WTC11 (cell line): ENCODE results near the gene CELSR2. TPM values are rescaled to one million over a fixed set of nuclear protein-coding genes. Genes with fewer than 3 reads are reported as not detected.

Experiments used
- ATAC-seq: fragments of 200-7000 bp; cut with Tn5 transposase; 2 replicates; pipeline ENCODE4 v1.10.0; 2021; ENCODE audit warnings: mild to moderate bottlenecking, moderate library complexity
- CTCF ChIA-PET: fragments of 300-600 bp; sonication (Branson Sonifier 250); formaldehyde crosslinking; loops from one replicate; lab custom pipeline; 2021; ENCODE audit warnings: antibody characterized with exemption; lab: Charles Lee
- POLR2A ChIA-PET: fragments of 350-600 bp; sonication (Branson Sonifier 250); formaldehyde crosslinking; loops from one replicate; lab custom pipeline; 2021; ENCODE audit warnings: antibody characterized with exemption; lab: Charles Lee
- DNase-seq: peaks from one replicate; pipeline ENCODE4 v3.0.0; 2021; ENCODE audit warnings: low spot score
- H3K27ac Mint-ChIP-seq: 2 replicates; pipeline ENCODE4 v1.8.0; 2021; ENCODE audit warnings: mixed read lengths
- H3K27me3 Mint-ChIP-seq: 2 replicates; pipeline ENCODE4 v1.8.0; 2021; ENCODE audit warnings: low read depth, mild to moderate bottlenecking, moderate library complexity, mixed read lengths
- H3K36me3 Mint-ChIP-seq: 2 replicates; pipeline ENCODE4 v1.8.0; 2021; ENCODE audit warnings: mixed read lengths
- H3K4me1 Mint-ChIP-seq: 2 replicates; pipeline ENCODE4 v1.8.0; 2022; ENCODE audit warnings: mixed read lengths
- H3K4me3 Mint-ChIP-seq: 2 replicates; pipeline ENCODE4 v1.8.0; 2021; ENCODE audit warnings: mild to moderate bottlenecking, moderate library complexity, mixed read lengths
- H3K9me3 Mint-ChIP-seq: 2 replicates; pipeline ENCODE4 v1.8.0; 2021; ENCODE audit warnings: mixed read lengths
- ATF2 ChIP-seq: sonication (generic); formaldehyde crosslinking; IDR thresholded peaks from 2 replicates; pipeline ENCODE4 v1.8.1; 2022; ENCODE audit warnings: low read depth, missing genetic modification reagents, borderline replicate concordance
- CREB1 ChIP-seq: sonication (generic); formaldehyde crosslinking; IDR thresholded peaks from 2 replicates; pipeline ENCODE4 v1.8.0; 2023; ENCODE audit warnings: mild to moderate bottlenecking, missing genetic modification reagents
- CTCF ChIP-seq: fragments of 200-600 bp; IDR thresholded peaks from 2 replicates; pipeline ENCODE4 v1.8.0; 2022; ENCODE audit warnings: antibody characterized with exemption
- FOXP1 ChIP-seq: sonication (generic); formaldehyde crosslinking; IDR thresholded peaks from 2 replicates; pipeline ENCODE4 v1.8.0; 2022; ENCODE audit warnings: missing genetic modification reagents, mild to moderate bottlenecking, moderate library complexity, borderline replicate concordance
- GRHL2 ChIP-seq: fragments of 250-450 bp; sonication (Bioruptor Pico); IDR thresholded peaks from 2 replicates; pipeline ENCODE4 v1.8.0; 2022; ENCODE audit warnings: mild to moderate bottlenecking, moderate library complexity; ENCODE audit not compliant: insufficient replicate concordance, severe bottlenecking
- IRF2 ChIP-seq: sonication (generic); formaldehyde crosslinking; IDR thresholded peaks from 2 replicates; pipeline ENCODE4 v1.8.0; 2022; ENCODE audit warnings: low read depth, missing genetic modification reagents, borderline replicate concordance
- OVOL2 ChIP-seq: fragments of 250-450 bp; sonication (Bioruptor Pico); IDR thresholded peaks from 2 replicates; pipeline ENCODE4 v1.9.0; 2021; ENCODE audit warnings: mild to moderate bottlenecking, borderline replicate concordance
- SMAD4 ChIP-seq: sonication (generic); formaldehyde crosslinking; IDR thresholded peaks from 2 replicates; pipeline ENCODE4 v1.8.0; 2022; ENCODE audit warnings: mild to moderate bottlenecking, missing genetic modification reagents
- TEAD4 ChIP-seq: sonication (generic); formaldehyde crosslinking; IDR thresholded peaks from 2 replicates; pipeline ENCODE4 v1.8.0; 2022; ENCODE audit warnings: mild to moderate bottlenecking, missing genetic modification reagents
- ZMAT4 ChIP-seq: fragments of 250-450 bp; sonication (Bioruptor Pico); IDR thresholded peaks from 2 replicates; pipeline ENCODE4 v1.9.0; 2021; ENCODE audit warnings: mild to moderate bottlenecking
- ZNF121 ChIP-seq: sonication (generic); formaldehyde crosslinking; IDR thresholded peaks from 2 replicates; pipeline ENCODE4 v1.8.0; 2023; ENCODE audit warnings: missing genetic modification reagents
- ZNF416 ChIP-seq: fragments of 250-450 bp; sonication (Bioruptor Pico); IDR thresholded peaks from 2 replicates; pipeline ENCODE4 v1.9.0; 2021; ENCODE audit warnings: mild to moderate bottlenecking, inconsistent platforms
- ZNF423 ChIP-seq: fragments of 250-450 bp; sonication (Bioruptor Pico); IDR thresholded peaks from 2 replicates; pipeline ENCODE4 v2.1.2; 2022; ENCODE audit warnings: mild to moderate bottlenecking, moderate library complexity
- ZNF425 ChIP-seq: fragments of 250-450 bp; sonication (Bioruptor Pico); conservative IDR thresholded peaks from 2 replicates; pipeline ENCODE4 v1.9.0; 2021; ENCODE audit warnings: mild to moderate bottlenecking
- total RNA-seq: library from RNA; stranded (reverse); gene quantifications from 3 replicates; pipeline ENCODE4 v1.2.3, GENCODE V29; 2021
- TF ChIP-seq, protein P1 (sequence below): fragments of 250-450 bp; sonication (Bioruptor Pico); IDR thresholded peaks from 2 replicates; pipeline ENCODE4 v1.9.0; 2021; ENCODE audit warnings: mild to moderate bottlenecking
- TF ChIP-seq, protein P2 (sequence below): sonication (generic); formaldehyde crosslinking; IDR thresholded peaks from 2 replicates; pipeline ENCODE4 v1.8.0; 2022; ENCODE audit warnings: missing genetic modification reagents

Gene CELSR2
- total RNA-seq, 1 experiment from 2014 or later = 31.3 TPM

DNA sequence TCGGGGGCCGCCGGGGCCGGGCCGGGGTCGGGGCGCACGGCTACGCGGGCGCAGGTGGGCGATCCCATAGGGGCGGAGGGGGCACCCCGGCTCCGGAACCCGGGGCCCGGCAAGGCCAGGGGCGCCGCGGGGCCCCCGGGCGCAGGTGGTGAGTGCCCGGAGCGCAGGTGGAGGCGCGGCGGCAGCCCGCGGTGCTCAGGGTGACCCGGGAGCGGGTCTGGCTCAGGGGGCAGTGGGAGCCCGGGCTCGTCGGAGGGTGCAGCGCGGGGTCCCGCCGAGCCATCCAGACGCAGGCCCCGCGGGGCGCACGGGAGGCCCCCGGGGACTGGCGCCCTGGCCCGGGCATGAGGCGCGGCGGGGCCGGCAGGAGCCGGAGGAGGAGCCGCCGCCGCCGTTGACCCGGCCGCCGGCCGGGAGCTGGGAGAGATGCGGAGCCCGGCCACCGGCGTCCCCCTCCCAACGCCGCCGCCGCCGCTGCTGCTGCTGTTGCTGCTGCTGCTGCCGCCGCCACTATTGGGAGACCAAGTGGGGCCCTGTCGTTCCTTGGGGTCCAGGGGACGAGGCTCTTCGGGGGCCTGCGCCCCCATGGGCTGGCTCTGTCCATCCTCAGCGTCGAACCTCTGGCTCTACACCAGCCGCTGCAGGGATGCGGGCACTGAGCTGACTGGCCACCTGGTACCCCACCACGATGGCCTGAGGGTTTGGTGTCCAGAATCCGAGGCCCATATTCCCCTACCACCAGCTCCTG, 489 bp downstream of the CELSR2 start:
- ChIA-PET CTCF (interaction anchor here (1.0 to 5.9 kb wide), 10 partner anchors 9 to 283 kb away, joined by 3 to 81 read pairs (median 4); partner anchors contain the start of genes SARS1 and SORT1), POLR2A (interaction anchor here (1.1 to 3.0 kb wide), 4 partner anchors 10 to 150 kb away, joined by 3 to 21 read pairs (median 4); no protein-coding TSS in a partner anchor)
- Mint-ChIP-seq H3K9me3 (peaks cover 8% of the 10 kb centered on the region; the same call in 1 of the 2 replicates), H3K27me3 (peaks cover 36% of the 10 kb centered on the region), H3K4me3 (peak overlapping the region; percentile 63), H3K4me1 (peaks cover 33% of the 10 kb centered on the region)
- no peak for DNase-seq
- TF ChIP-seq ZNF423 (CRISPR knock-in tag) = peak; percentile 55
- no peak for TF ChIP-seq ZNF425
- TF ChIP-seq, all 79 proteins: peak for 1
- Mint-ChIP-seq H3K36me3 (peaks cover 17% of the 10 kb centered on the region), H3K27ac (no peak overlapping the region)
- peak; percentile 8 for ATAC-seq

DNA sequence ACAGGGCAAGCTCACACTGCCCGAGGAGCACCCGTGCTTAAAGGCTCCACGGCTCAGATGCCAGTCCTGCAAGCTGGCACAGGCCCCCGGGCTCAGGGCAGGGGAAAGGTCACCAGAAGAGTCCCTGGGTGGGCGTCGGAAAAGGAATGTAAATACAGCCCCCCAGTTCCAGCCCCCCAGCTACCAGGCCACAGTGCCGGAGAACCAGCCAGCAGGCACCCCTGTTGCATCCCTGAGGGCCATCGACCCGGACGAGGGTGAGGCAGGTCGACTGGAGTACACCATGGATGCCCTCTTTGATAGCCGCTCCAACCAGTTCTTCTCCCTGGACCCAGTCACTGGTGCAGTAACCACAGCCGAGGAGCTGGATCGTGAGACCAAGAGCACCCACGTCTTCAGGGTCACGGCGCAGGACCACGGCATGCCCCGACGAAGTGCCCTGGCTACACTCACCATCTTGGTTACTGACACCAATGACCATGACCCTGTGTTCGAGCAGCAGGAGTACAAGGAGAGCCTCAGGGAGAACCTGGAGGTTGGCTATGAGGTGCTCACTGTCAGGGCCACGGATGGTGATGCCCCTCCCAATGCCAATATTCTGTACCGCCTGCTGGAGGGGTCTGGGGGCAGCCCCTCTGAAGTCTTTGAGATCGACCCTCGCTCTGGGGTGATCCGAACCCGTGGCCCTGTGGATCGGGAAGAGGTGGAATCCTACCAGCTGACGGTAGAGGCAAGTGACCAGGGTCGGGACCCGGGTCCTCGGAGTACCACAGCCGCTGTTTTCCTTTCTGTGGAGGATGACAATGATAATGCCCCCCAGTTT, 1.3 kb downstream of the CELSR2 start:
- ATAC-seq = no peak
- POLR2A ChIA-PET = interaction anchor here (1.1 to 3.0 kb wide), 4 partner anchors 11 to 150 kb away, joined by 3 to 21 read pairs (median 4); no protein-coding TSS in a partner anchor

More for the DNA sequence above, 1.3 kb downstream of the CELSR2 start:
- Mint-ChIP-seq H3K4me3 (peak overlapping the region; percentile 63), H3K27ac (no peak overlapping the region), H3K9me3 (peaks cover 8% of the 10 kb centered on the region; the same call in 1 of the 2 replicates), H3K36me3 (peaks cover 17% of the 10 kb centered on the region), H3K4me1 (peaks cover 41% of the 10 kb centered on the region), H3K27me3 (peaks cover 36% of the 10 kb centered on the region)
- TF ChIP-seq TEAD4 = no peak
- no peak for TF ChIP-seq ZNF416
- no peak for TF ChIP-seq IRF2 (CRISPR knock-in tag)
- TF ChIP-seq ZMAT4 (CRISPR knock-in tag) = no peak
- no peak for TF ChIP-seq CTCF
- TF ChIP-seq FOXP1 (CRISPR knock-in tag) = no peak
- no peak for TF ChIP-seq ZNF121 (CRISPR knock-in tag)
- no peak for TF ChIP-seq GRHL2 (CRISPR knock-in tag)
- no peak for TF ChIP-seq CREB1
- no peak for TF ChIP-seq SMAD4 (CRISPR knock-in tag)
- TF ChIP-seq, protein P1, sequence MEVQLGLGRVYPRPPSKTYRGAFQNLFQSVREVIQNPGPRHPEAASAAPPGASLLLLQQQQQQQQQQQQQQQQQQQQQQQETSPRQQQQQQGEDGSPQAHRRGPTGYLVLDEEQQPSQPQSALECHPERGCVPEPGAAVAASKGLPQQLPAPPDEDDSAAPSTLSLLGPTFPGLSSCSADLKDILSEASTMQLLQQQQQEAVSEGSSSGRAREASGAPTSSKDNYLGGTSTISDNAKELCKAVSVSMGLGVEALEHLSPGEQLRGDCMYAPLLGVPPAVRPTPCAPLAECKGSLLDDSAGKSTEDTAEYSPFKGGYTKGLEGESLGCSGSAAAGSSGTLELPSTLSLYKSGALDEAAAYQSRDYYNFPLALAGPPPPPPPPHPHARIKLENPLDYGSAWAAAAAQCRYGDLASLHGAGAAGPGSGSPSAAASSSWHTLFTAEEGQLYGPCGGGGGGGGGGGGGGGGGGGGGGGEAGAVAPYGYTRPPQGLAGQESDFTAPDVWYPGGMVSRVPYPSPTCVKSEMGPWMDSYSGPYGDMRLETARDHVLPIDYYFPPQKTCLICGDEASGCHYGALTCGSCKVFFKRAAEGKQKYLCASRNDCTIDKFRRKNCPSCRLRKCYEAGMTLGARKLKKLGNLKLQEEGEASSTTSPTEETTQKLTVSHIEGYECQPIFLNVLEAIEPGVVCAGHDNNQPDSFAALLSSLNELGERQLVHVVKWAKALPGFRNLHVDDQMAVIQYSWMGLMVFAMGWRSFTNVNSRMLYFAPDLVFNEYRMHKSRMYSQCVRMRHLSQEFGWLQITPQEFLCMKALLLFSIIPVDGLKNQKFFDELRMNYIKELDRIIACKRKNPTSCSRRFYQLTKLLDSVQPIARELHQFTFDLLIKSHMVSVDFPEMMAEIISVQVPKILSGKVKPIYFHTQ = no peak
- TF ChIP-seq, protein P2, sequence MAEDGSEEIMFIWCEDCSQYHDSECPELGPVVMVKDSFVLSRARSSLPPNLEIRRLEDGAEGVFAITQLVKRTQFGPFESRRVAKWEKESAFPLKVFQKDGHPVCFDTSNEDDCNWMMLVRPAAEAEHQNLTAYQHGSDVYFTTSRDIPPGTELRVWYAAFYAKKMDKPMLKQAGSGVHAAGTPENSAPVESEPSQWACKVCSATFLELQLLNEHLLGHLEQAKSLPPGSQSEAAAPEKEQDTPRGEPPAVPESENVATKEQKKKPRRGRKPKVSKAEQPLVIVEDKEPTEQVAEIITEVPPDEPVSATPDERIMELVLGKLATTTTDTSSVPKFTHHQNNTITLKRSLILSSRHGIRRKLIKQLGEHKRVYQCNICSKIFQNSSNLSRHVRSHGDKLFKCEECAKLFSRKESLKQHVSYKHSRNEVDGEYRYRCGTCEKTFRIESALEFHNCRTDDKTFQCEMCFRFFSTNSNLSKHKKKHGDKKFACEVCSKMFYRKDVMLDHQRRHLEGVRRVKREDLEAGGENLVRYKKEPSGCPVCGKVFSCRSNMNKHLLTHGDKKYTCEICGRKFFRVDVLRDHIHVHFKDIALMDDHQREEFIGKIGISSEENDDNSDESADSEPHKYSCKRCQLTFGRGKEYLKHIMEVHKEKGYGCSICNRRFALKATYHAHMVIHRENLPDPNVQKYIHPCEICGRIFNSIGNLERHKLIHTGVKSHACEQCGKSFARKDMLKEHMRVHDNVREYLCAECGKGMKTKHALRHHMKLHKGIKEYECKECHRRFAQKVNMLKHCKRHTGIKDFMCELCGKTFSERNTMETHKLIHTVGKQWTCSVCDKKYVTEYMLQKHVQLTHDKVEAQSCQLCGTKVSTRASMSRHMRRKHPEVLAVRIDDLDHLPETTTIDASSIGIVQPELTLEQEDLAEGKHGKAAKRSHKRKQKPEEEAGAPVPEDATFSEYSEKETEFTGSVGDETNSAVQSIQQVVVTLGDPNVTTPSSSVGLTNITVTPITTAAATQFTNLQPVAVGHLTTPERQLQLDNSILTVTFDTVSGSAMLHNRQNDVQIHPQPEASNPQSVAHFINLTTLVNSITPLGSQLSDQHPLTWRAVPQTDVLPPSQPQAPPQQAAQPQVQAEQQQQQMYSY (CRISPR knock-in tag) = no peak
- no peak for TF ChIP-seq ATF2 (CRISPR knock-in tag)
- TF ChIP-seq OVOL2 (CRISPR knock-in tag) = no peak
- DNase-seq = no peak
- CTCF ChIA-PET = interaction anchor here (1.0 to 5.9 kb wide), 8 partner anchors 9 to 282 kb away, joined by 3 to 81 read pairs (median 7); partner anchors contain the start of genes SARS1 and SORT1
